NT2/D1 (cell line): Measurements from ENCODE around the gene SLC12A8.

Experiments
- SUZ12 ChIP-seq: IDR thresholded peaks from 2 replicates; pipeline ENCODE4 v1.6.1; 2011; ENCODE audit not compliant: insufficient read length, insufficient read depth; ENCODE audit errors: extremely low read depth
- ZNF274 ChIP-seq: IDR thresholded peaks from 2 replicates; pipeline ENCODE4 v1.6.1; 2011; ENCODE audit warnings: mild to moderate bottlenecking, low read depth, low read length

- TF ChIP-seq SUZ12 (no peak), ZNF274 (no peak)
Measured at GRCh38 chr3:125136515-125136914, 76.0 kb downstream of the SLC12A8 start.
